IMR-90 (cell line): Measurements from ENCODE around the gene BRD1. TPM values are rescaled to one million over a fixed set of nuclear protein-coding genes. Genes with fewer than 3 reads are reported as not detected.

Experiments used
- ATAC-seq: fragments of 200-7000 bp; cut with Tn5 transposase; 2 replicates; pipeline ENCODE4 v1.9.1; 2020; ENCODE audit warnings: low read depth, mild to moderate bottlenecking, moderate library complexity
- BruUV-seq: library from RNA; stranded (reverse); fragments of 400-500 nt; replicated peaks from 2 replicates; lab custom pipeline; 2021; lab: Mats Ljungman, UMichigan
- CTCF ChIA-PET: fragments of 300-600 bp; formaldehyde crosslinking; extraction: SDS; loops from one replicate; lab custom pipeline; 2021; ENCODE audit warnings: antibody characterized with exemption; lab: Yijun Ruan, JAX
- POLR2A ChIA-PET: fragments of 300-600 bp; sonication (Branson Sonifier 250); formaldehyde crosslinking; loops from one replicate; lab custom pipeline; 2022; ENCODE audit warnings: antibody characterized with exemption; ENCODE audit not compliant: unreplicated experiment; lab: Charles Lee
- DNase-seq: peaks from one replicate; pipeline ENCODE4 v3.0.0; 2013
- H2AFZ ChIP-seq: replicated peaks from 2 replicates; pipeline ENCODE3; 2013; ENCODE audit warnings: low read length, mild to moderate bottlenecking; ENCODE audit not compliant: poor library complexity
- H2AK5ac ChIP-seq: 2 replicates; pipeline ENCODE4 v1.6.1; 2013; ENCODE audit warnings: low read depth, low read length, inconsistent platforms
- H2AK9ac ChIP-seq: replicated peaks from 2 replicates; pipeline ENCODE3; 2013; ENCODE audit warnings: mild to moderate bottlenecking, low read depth, low read length, moderate library complexity; ENCODE audit not compliant: poor library complexity
- H2BK120ac ChIP-seq: 2 replicates; pipeline ENCODE4 v1.6.1; 2013; ENCODE audit warnings: low read depth, low read length, inconsistent platforms
- H2BK15ac ChIP-seq: 3 replicates; pipeline ENCODE4 v1.6.1; 2013; ENCODE audit warnings: low read depth, low read length, inconsistent platforms
- H2BK20ac ChIP-seq: 2 replicates; pipeline ENCODE4 v1.6.1; 2013; ENCODE audit warnings: low read depth, mild to moderate bottlenecking, inconsistent platforms, low read length, moderate library complexity
- H2BK5ac ChIP-seq: 2 replicates; pipeline ENCODE4 v1.6.1; 2013; ENCODE audit warnings: mild to moderate bottlenecking, low read depth, low read length, inconsistent platforms; ENCODE audit not compliant: poor library complexity, severe bottlenecking
- H3K14ac ChIP-seq: replicated peaks from 2 replicates; pipeline ENCODE4 v1.6.1; 2013; ENCODE audit warnings: low read depth, low read length, inconsistent platforms
- H3K18ac ChIP-seq: 2 replicates; pipeline ENCODE4 v1.6.1; 2013; ENCODE audit warnings: low read depth, low read length, control low read depth
- H3K23ac ChIP-seq: 2 replicates; pipeline ENCODE4 v1.6.1; 2013; ENCODE audit warnings: low read depth, low read length, inconsistent platforms
- H3K27ac ChIP-seq: 2 replicates; pipeline ENCODE4 v1.5.1; 2013; ENCODE audit warnings: mild to moderate bottlenecking, control low read depth, low read length; ENCODE audit not compliant: insufficient read depth
- H3K27me3 ChIP-seq: 2 replicates; pipeline ENCODE4 v1.6.1; 2013; ENCODE audit warnings: low read length; ENCODE audit not compliant: control insufficient read depth, insufficient read depth
- H3K36me3 ChIP-seq: 2 replicates; pipeline ENCODE4 v1.6.1; 2013; ENCODE audit warnings: low read length, mixed read lengths; ENCODE audit not compliant: control insufficient read depth, insufficient read depth
- H3K4ac ChIP-seq: 2 replicates; pipeline ENCODE4 v1.6.1; 2013; ENCODE audit warnings: low read depth, low read length, inconsistent platforms
- H3K4me1 ChIP-seq: 2 replicates; pipeline ENCODE4 v1.6.1; 2013; ENCODE audit warnings: low read length, mixed read lengths; ENCODE audit not compliant: control insufficient read depth, insufficient read depth
- H3K4me2 ChIP-seq: 2 replicates; pipeline ENCODE4 v1.6.1; 2013; ENCODE audit warnings: low read depth, mild to moderate bottlenecking, control low read depth, low read length, moderate library complexity
- H3K4me3 ChIP-seq: 2 replicates; pipeline ENCODE4 v1.5.1; 2013; ENCODE audit warnings: low read depth, mild to moderate bottlenecking, control low read depth, low read length, moderate library complexity; ENCODE audit not compliant: insufficient read depth
- H3K56ac ChIP-seq: 2 replicates; pipeline ENCODE4 v1.6.1; 2013; ENCODE audit warnings: low read length, inconsistent platforms; ENCODE audit not compliant: insufficient read depth; ENCODE audit errors: extremely low read depth
- H3K79me1 ChIP-seq, 2 experiments: 2 replicates each; pipeline ENCODE4 v1.6.1; 2013; ENCODE audit warnings: low read length in 2 of 2, inconsistent platforms in 1 of 2, low read depth in 1 of 2
- H3K9ac ChIP-seq: 2 replicates; pipeline ENCODE4 v1.6.1; 2013; ENCODE audit warnings: low read depth, low read length, control low read depth
- H3K9me1 ChIP-seq: 2 replicates; pipeline ENCODE4 v1.6.1; 2013; ENCODE audit warnings: low read length, inconsistent platforms; ENCODE audit not compliant: insufficient read depth
- H3K9me3 ChIP-seq: 2 replicates; pipeline ENCODE4 v1.6.1; 2013; ENCODE audit warnings: low read length; ENCODE audit not compliant: control insufficient read depth, insufficient read depth
- H4K20me1 ChIP-seq: 2 replicates; pipeline ENCODE4 v1.6.1; 2013; ENCODE audit warnings: low read length, inconsistent platforms; ENCODE audit not compliant: insufficient read depth
- H4K5ac ChIP-seq: 2 replicates; pipeline ENCODE4 v1.6.1; 2013; ENCODE audit warnings: mild to moderate bottlenecking, low read depth, low read length, control low read depth
- H4K8ac ChIP-seq, 2 experiments: 2 replicates each; pipeline ENCODE4 v1.6.1; 2013; ENCODE audit warnings: low read depth in 2 of 2, low read length in 2 of 2, control low read depth in 1 of 2, inconsistent platforms in 1 of 2
- H4K91ac ChIP-seq: 2 replicates; pipeline ENCODE4 v1.6.1; 2013; ENCODE audit warnings: low read depth, low read length, inconsistent platforms; ENCODE audit not compliant: insufficient read depth
- CHD1 ChIP-seq: IDR thresholded peaks from 2 replicates; pipeline ENCODE4 v1.6.1; 2012; ENCODE audit warnings: low read depth, low read length, improper control_type of control experiment
- FOS ChIP-seq: fragments of 150-350 bp; IDR thresholded peaks from 2 replicates; pipeline ENCODE4 v1.6.1; 2016; ENCODE audit warnings: low read depth, low read length
- NFE2L2 ChIP-seq: fragments of 150-350 bp; IDR thresholded peaks from 2 replicates; pipeline ENCODE4 v1.6.1; 2016; ENCODE audit warnings: low read depth, mild to moderate bottlenecking, low read length
- RAD21 ChIP-seq: IDR thresholded peaks from 2 replicates; pipeline ENCODE4 v1.6.1; 2012; ENCODE audit warnings: low read length, improper control_type of control experiment
- WGBS, 2 experiments: methylation state at CpG; one replicate each; pipeline versions ENCODE4 v1.1.5 to v1.1.7; 2013; ENCODE audit warnings: missing lambda C conversion rate in 2 of 2; ENCODE audit not compliant: insufficient read length in 1 of 2; ENCODE audit errors: extremely low coverage in 2 of 2; 5-methylcytosine and 5-hydroxymethylcytosine counted together
- dilution Hi-C: fragments of 300-500 bp; cut with HindIII; formaldehyde crosslinking; loops from one replicate; pipeline ENCODE4 v1.14.3; 2018; ENCODE audit warnings: low sequenced_read_pairs; ENCODE audit not compliant: unreplicated experiment
- in situ Hi-C: fragments of 300-500 bp; cut with MboI; formaldehyde crosslinking; loops from 3 replicates; pipeline ENCODE4 v1.14.3; 2019; ENCODE audit warnings: low sequenced_read_pairs, inconsistent platforms, mixed read lengths
- intact Hi-C: fragments of 100-400 bp; cut with micrococcal nuclease; formaldehyde crosslinking; loops from 2 replicates; pipeline ENCODE4 v1.10.0; 2022
- microRNA-seq, 2 experiments: library from miRNA; stranded (forward) in 1 of 2; unstranded in 1 of 2; fragments of 10-50 nt in 1 of 2; fragments of <30 nt in 1 of 2; gene quantifications in 1 of 2; microRNA quantifications in 1 of 2; one replicate each; pipeline versions ENCODE3 to v1.1.0; 2013 to 2020; ENCODE audit not compliant: insufficient read depth in 1 of 2, insufficient read length in 1 of 2, unreplicated experiment in 1 of 2
- polyA plus RNA-seq, 3 experiments: library from polyadenylated mRNA; depleted of rRNA; stranded (reverse); fragments of >200 nt; gene quantifications; 2 replicates each; pipeline ENCODE4 v1.2.3, GENCODE V29; 2012; ENCODE audit warnings: low replicate concordance in 1 of 3
- small RNA-seq, 5 experiments: library from RNA; depleted of rRNA; stranded (forward); fragments of <200 nt; gene quantifications; one replicate each; pipeline ENCODE3, GENCODE V24; 2012
- total RNA-seq: library from RNA; depleted of rRNA; stranded (reverse); fragments of >200 nt; gene quantifications from 2 replicates; pipeline ENCODE4 v1.2.3, GENCODE V29; 2012; rRNA removed
- TF ChIP-seq, protein P1 (sequence below): conservative IDR thresholded peaks from 2 replicates; pipeline ENCODE4 v1.5.1; 2012; ENCODE audit warnings: mild to moderate bottlenecking, low read depth, low read length, improper control_type of control experiment
- TF ChIP-seq, protein P2 (sequence below): fragments of 150-350 bp; IDR thresholded peaks from 2 replicates; pipeline ENCODE4 v1.6.1; 2016; ENCODE audit warnings: low read depth, mild to moderate bottlenecking, low read length, moderate library complexity, borderline replicate concordance

BRD1 gene
- total and polyA plus RNA-seq, 2 of the 4 experiments (the other 2 are of a cell fraction) = 10.0 to 10.6 TPM

DNA sequence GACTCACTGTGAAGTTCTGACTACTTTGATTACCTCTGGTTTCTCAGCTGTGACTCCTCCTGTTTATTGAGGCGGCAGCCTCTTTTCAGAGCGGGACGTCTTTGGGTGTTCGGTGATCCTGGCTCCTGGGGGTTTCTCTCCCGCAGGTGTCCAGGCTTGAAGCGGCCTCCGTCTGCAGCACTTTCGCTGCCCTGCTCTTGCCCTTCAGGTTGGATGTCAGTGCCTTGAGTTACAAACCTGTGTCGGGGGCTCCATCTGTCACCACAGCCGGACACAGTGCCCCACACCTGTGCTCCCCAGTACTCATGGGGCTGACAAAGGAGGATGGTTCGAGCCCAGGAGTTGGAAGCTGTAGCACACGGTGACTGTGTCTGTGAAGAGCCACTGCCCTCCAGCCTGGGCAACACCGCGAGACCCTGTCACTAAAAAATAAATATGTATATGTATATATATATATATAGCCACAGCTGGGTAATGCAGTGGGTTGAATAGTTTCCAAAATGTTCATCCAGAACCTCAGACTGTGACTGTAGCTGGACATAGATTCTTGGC lies 104.1 kb downstream of the BRD1 start:
- dilution Hi-C loops = no loop called here
- no peak overlapping the region for H3K4me2 ChIP-seq
- no peak overlapping the region for H2AK9ac ChIP-seq
- no peak overlapping the region for H3K27ac ChIP-seq
- no peaks in the 10 kb centered on the region for H3K9me1 ChIP-seq
- H2BK120ac ChIP-seq = no peak overlapping the region
- no peak overlapping the region for H3K9ac ChIP-seq
- no peak overlapping the region for H3K18ac ChIP-seq
- H3K56ac ChIP-seq = no peak overlapping the region
- H3K4me1 ChIP-seq = no peaks in the 10 kb centered on the region
- DNase-seq (no peak), ATAC-seq (no peak)
- H3K4me3 ChIP-seq = no peak overlapping the region
- H2BK5ac ChIP-seq = no peak overlapping the region
- no peak overlapping the region for H4K8ac ChIP-seq
- WGBS, 2 experiments = 85% methylated on average over 2 of the region's 14 CpGs; no CpG with 5 or more reads in 1 of the 2 experiments
- in situ Hi-C loops = no loop called here
- no peaks in the 10 kb centered on the region for H3K9me3 ChIP-seq
- no peaks in the 10 kb centered on the region for H4K20me1 ChIP-seq
- ChIA-PET CTCF (no interaction called here), POLR2A (no interaction called here)
- no peak overlapping the region for H3K23ac ChIP-seq
- H2BK15ac ChIP-seq = no peak overlapping the region
- no peak overlapping the region for H4K91ac ChIP-seq
- H3K36me3 ChIP-seq = no peaks in the 10 kb centered on the region
- H3K79me1 ChIP-seq = no peaks in the 10 kb centered on the region
- H4K5ac ChIP-seq = no peak overlapping the region
- TF ChIP-seq, protein P1, sequence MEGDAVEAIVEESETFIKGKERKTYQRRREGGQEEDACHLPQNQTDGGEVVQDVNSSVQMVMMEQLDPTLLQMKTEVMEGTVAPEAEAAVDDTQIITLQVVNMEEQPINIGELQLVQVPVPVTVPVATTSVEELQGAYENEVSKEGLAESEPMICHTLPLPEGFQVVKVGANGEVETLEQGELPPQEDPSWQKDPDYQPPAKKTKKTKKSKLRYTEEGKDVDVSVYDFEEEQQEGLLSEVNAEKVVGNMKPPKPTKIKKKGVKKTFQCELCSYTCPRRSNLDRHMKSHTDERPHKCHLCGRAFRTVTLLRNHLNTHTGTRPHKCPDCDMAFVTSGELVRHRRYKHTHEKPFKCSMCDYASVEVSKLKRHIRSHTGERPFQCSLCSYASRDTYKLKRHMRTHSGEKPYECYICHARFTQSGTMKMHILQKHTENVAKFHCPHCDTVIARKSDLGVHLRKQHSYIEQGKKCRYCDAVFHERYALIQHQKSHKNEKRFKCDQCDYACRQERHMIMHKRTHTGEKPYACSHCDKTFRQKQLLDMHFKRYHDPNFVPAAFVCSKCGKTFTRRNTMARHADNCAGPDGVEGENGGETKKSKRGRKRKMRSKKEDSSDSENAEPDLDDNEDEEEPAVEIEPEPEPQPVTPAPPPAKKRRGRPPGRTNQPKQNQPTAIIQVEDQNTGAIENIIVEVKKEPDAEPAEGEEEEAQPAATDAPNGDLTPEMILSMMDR = no peak
- TF ChIP-seq, protein P2, sequence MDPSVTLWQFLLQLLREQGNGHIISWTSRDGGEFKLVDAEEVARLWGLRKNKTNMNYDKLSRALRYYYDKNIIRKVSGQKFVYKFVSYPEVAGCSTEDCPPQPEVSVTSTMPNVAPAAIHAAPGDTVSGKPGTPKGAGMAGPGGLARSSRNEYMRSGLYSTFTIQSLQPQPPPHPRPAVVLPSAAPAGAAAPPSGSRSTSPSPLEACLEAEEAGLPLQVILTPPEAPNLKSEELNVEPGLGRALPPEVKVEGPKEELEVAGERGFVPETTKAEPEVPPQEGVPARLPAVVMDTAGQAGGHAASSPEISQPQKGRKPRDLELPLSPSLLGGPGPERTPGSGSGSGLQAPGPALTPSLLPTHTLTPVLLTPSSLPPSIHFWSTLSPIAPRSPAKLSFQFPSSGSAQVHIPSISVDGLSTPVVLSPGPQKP = no peak
- TF ChIP-seq NFE2L2 = no peak
- no peak for TF ChIP-seq CHD1
- TF ChIP-seq RAD21 = no peak
- no peak for TF ChIP-seq FOS
- H3K4ac ChIP-seq = no peak overlapping the region
- no peak overlapping the region for H3K14ac ChIP-seq
- no peak overlapping the region for H2BK20ac ChIP-seq
- no peak overlapping the region for H2AFZ ChIP-seq
- intact Hi-C loops = no loop called here
- BruUV-seq = no TSS peak
- no peak overlapping the region for H2AK5ac ChIP-seq
- H3K27me3 ChIP-seq = peaks cover 20% of the 10 kb centered on the region

Small RNAs within 50 kb of the gene (microRNA-seq; reads per million reads assigned to microRNA genes)
- gene AL117328.1 (ENCODE audit: insufficient read depth, insufficient read length) = not detected
- gene RF00017 (ENCODE audit: insufficient read depth, insufficient read length) = not detected

Small RNAs within 50 kb of the gene (small RNA-seq; reads per million reads assigned to genes)
- gene AL117328.1 (0 reads per million in 5 experiments), gene RF00017 (0 reads per million in 5 experiments)

Other genes with a start within 250 kb of the BRD1 start
- 9.3 and 10.6 TPM in 2 replicates for gene ZBED4, start 26.0 kb upstream of the BRD1 start, total RNA-seq
- 9.6 and 10.5 TPM in 2 replicates for gene ZBED4, start 26.0 kb upstream of the BRD1 start, polyA plus RNA-seq (2012; rRNA removed)
- gene ALG12, start 90.6 kb upstream of the BRD1 start, total RNA-seq = 5.6 and 7.2 TPM in 2 replicates
- 10.9 and 11.2 TPM in 2 replicates for gene ALG12, start 90.6 kb upstream of the BRD1 start, polyA plus RNA-seq (2012; rRNA removed)
- 36.1 and 36.2 TPM in 2 replicates for gene CRELD2, start 90.8 kb upstream of the BRD1 start, total RNA-seq
- gene CRELD2, start 90.8 kb upstream of the BRD1 start, polyA plus RNA-seq (2012; rRNA removed) = 70.7 and 82.0 TPM in 2 replicates
- gene PIM3, start 132.9 kb upstream of the BRD1 start, total RNA-seq = 8.6 and 10.3 TPM in 2 replicates
- gene PIM3, start 132.9 kb upstream of the BRD1 start, polyA plus RNA-seq (2012; rRNA removed) = 24.7 and 28.6 TPM in 2 replicates
- not detected in 2 replicates for gene IL17REL, start 184.9 kb upstream of the BRD1 start, total RNA-seq
- not detected in 2 replicates for gene IL17REL, start 184.9 kb upstream of the BRD1 start, polyA plus RNA-seq (2012; rRNA removed)
- gene TTLL8, start 230.4 kb upstream of the BRD1 start, total RNA-seq = not detected in 2 replicates
- gene TTLL8, start 230.4 kb upstream of the BRD1 start, polyA plus RNA-seq (2012; rRNA removed) = not detected in 2 replicates